NCI-H446 treated with DMSO at 0.1 percent for 48 hours (cell line): ENCODE measurements around the gene PRKG1.
A peak's percentile ranks its signal among the peaks of the same experiment; 100 is the strongest.

Experiments
- DNase-seq: peaks from one replicate; lab custom pipeline; 2025; lab: John Stamatoyannopoulos, UW

PRKG1 gene

DNA sequence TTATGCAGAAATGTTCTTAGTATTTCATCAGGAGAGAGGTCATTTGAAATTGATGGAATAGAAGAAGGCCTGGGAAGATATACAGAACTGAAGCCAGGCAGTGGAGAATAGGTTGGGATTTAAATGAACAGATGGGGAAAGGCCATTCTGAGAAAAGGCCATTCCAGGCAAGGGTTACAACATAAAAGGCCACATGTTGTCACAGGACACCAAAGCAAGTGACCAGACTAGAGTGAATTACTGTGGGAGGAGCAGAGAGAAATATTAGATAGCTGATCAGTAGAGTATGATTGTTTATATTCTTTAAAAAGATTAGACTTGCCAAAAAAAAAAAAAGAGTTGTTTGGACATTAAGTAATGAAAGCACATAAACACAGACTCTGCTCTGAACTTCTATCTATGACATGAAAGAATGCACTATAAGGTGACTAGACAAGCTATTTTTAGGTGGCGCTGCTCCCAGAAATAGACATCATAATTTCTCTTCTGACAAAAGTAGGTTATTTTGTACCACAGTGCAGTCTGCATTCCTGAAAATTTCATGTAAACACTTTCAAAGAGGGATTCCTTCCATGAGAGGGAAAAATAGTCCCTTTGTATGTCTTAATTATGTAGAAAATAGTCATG lies 1184.6 kb downstream of the PRKG1 start:
- no peak for DNase-seq

DNA sequence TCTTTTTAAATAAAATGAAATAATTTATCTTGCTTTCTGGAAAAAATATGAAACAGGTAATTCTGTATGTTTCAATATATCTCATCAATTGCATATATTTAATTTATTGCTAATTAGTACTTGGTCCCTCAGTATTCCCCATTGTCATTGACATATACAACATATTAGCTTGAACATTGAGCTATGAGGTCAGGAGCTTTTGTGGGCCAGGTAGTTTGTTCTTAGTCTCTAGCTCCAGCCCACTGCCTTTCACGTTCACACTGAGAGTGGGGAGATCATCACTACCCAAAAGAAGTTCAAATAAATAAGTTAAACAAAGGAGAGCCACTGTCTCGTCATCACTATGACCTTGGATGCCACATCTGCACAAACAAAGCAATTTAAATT lies 1185.1 kb downstream of the PRKG1 start:
- DNase-seq, result no peak

DNA sequence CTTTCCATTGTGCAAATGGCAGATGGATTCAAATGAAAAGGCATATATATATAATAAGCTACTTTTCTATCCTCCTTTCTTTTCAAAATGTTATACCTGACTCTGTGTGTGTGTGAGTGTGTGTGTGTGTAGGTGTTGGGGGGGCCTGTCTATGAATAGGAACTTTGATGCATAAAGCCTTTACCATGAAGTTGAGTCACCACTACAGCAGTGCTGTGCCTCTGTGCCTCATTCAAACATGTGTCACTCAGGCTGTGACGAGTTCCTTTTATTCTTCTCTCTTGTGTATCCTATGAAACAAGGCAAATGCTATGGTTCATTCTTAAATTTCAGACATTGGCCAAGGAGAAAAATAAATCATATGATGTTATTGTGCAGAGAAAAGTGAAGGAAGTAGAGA lies 1187.1 kb downstream of the PRKG1 start:
- no peak for DNase-seq

DNA sequence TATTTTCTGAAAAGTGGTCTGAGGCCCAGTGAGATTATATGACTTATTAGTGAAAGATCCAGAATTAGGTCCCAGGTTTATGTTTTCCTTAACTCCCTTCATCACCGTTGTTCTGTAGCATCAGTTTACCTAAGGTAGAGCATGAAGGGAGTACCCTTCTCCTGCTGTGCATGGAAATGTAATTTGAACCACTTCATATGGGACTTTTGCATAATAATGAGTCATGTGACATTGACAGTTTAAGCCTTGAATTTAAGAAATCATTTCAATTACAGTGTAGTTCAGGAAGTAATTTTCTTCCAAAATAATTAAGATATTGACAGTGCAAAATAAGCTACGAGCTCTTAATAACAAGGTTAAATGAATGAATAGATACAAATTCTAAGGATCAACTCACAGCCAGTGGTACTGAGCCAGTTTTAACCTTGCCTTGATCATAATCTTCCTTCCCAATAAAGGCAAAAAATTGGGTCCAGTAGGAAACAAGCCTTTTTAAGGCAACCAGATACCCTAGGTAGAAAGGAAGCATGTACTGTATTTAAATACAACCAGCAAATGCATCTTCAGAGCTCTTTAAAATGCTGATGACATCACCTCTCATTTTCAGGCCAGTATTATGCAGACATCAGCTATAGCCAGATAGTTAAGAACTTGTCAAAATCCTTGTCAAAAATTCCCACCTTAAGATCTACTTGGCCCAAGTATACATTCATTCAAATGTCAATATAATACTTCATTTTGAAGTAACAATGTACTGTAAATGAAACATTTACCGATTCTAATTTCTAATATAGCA lies 1191.0 kb downstream of the PRKG1 start:
- no peak for DNase-seq

DNA sequence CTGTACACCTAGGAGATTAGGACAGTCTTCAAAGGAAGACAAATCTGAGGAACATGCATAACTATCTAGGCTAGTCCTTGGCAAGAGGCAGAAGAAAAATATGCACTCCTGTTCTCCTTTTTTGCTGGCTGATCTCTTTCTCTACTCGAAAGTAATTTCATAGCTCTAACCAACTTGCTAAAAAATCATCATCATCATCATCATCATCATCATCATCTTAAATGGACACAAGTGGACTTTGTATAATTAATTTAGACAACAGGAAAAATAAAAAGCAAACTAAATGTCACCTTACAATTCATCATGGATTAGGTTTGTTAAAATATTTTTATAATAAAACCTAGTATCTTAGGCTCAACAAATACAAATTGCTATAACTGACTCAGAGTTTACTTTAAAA lies 1192.6 kb downstream of the PRKG1 start:
- DNase-seq, result no peak

DNA sequence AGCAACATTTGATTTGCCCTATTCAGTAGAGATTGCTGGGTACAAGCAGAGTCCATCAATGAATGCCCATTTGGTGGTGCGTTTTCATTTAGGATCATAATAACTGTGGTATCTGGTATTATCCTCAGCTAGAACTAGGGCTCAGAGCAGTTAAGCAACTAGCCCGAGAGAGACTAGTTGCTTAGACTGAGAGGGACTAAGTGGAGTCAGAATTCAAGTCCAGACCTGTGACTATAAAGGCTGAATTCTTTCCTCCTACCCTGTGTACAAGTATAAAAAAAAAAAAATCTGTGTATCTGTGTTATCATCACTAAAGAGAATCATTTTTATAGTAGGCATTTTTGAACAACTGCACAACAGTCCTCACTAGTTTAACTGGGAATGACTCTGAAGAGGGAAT lies 1194.5 kb downstream of the PRKG1 start:
- DNase-seq, result no peak

DNA sequence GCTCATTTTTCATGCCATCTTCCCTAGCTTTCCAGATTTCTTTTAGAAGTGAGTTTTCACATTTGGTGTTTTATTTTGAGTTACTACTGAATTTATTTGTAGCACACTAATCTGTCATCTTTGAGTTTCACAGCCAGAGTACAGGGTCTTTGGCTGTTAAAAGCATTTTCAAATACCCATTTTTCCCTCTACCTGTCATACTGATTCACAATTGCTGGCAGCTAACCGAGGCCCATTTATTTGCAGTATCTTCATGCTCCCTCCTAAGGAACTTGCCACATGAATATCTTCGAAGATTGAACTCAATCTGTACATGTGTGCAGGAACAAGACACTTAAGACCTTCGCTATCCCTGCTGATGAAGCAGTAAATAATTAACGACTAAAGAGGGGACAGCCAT lies 1194.9 kb downstream of the PRKG1 start:
- DNase-seq, result no peak

DNA sequence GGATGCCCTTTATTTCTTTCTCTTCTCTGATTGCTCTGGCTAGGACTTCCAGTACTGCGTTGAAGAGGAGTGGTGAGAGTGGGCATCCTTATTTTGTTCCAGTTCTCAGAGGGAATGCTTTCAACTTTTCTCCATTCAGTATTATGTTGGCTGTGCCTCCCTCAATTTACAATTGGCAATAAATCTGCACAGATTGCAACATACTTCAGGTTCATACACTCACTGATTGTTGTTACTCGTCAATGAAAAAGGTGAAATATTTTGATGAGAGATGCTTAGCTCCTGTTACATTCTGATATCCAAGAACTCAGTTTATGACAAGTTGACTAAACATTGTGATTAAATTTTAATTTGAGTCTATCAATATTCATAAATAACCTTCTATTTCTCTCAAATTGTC lies 1201.9 kb downstream of the PRKG1 start:
- no peak for DNase-seq

DNA sequence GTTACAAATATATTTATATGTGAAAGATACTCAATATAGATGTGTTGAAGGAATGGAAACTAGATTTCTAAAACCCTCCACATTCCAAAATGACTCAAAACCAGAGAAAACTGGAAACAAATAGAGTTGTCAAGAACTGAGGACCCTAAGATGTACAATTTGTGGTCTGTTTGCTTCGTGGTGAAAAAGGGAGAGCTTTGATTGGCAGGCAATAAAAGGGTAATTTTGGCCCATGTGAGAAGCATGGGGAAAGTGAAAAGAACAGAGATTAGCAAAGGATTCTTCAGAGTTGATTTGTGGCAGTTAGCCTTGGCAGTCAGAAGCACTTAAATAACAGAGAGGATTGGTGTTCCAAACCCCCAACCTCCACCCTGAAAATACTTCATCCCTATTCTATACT lies 1202.7 kb downstream of the PRKG1 start:
- DNase-seq, result no peak

DNA sequence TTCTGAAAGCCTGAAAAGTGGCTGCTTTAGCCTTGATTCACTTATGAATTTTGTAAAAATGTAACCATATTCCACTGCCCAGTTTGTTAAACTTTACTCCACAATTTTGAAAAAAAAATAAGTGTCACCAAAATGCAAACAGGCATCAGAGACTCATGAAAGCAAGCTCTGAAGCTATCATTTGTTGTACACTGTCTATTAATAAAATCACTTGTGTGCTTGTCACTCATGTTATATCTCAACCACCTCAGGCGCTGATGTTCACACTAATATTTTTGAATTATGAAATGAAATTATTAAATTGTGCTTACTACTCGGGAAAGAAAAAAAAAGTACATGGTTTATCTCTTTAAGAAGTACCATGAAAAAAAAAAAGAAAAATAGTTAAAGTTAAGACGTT lies 1205.3 kb downstream of the PRKG1 start:
- no peak for DNase-seq

DNA sequence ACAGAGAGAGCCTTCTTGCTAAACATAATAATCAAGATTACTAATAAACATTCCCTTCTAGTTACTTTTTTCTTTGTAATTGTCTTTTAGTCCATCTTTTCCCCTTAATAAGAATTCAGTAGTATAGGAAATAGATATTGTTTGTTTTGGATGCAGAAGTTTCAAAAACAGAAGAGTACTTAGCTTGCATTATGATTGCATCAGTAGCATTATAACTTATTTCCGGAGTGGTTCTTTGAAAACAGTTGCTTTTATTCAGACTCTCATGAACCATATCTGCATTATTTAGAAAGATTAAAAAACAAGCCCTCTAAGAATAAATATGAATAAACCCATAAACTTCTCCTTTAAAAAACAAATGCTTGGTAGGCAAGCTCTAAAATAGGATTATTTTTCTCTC lies 1205.8 kb downstream of the PRKG1 start:
- DNase-seq, result no peak

DNA sequence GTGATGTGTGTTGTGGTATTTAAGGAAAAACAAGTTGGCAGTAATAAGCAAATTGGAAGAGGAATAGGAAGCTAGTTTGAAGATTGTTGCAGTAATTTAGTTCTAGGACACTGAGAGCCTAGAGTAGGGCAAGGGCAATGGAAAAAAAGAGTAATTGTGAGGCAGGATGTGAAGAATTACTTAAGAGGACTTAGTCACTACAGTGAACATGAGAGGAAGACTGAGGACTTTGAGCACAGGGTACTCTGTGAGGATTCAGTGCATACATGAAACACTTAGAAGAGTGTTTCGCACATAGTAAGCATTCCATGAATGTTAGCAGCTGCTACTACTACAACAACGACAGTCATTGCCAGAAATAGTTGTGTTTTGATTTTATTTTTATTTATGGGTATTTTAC lies 1208.9 kb downstream of the PRKG1 start:
- no peak for DNase-seq

DNA sequence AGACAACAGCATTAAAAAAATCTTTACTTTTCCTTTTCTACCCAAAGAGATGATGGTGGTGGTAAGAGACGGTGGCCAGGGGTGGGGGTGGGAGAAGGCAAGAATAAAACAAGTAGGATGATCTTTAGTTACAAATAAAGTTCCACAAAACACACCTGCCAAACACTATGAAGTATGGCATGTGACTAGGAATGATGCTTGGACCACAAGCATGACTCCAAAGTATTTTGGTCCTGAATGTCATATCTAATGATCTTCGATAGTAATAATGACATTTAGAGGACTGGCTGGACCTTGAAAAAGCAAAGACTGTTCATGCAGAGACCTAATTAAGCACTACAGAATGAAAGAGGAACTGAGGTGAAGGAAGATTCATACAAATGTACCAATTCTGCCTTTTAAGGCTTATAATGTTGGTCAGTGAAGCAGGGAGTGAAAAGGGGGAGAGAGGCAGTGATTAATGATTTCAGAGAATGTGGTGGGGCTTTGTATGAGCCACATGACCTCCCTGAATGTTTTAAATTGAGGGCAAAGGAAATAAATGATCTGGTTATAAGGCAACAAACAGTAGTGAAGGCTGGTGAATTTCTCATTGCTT lies 1210.2 kb downstream of the PRKG1 start:
- DNase-seq, result no peak

DNA sequence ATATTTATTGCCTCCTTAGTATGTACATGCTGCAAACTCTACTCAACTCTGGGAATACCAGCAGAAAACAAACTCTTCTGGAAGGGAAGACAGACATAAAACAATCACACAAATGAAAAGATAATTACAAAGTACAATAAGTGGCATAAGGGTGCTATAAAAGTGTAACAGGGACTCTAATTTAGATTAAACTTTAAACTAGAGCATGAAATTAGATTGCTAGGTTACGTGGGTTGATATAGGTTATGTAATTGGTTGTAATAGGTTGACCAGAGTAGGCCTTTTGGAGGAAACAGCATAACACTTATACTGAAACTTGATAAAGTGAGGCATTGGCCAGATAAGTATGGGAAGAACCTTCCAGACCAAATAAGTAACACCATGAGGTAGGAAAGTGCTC lies 1213.6 kb downstream of the PRKG1 start:
- no peak for DNase-seq

DNA sequence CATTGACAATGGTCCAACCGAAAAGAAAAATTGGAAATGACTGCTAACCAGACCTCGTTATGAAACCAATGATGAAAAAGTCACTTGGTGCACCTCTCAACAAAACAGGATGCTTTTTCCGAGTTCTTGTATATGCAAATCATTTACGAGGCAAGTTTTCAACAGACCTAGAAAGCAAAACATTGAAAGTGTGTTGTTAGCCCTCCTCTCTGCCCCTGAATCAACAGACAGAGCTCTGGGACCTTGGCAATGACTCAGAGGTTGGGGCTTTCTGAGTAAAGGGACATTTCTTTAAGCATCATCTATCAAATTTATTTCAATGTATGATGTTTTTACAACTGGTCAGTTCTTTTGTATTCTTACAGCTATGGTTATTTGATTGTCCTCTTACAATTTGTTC lies 1223.5 kb downstream of the PRKG1 start:
- DNase-seq, result no peak

DNA sequence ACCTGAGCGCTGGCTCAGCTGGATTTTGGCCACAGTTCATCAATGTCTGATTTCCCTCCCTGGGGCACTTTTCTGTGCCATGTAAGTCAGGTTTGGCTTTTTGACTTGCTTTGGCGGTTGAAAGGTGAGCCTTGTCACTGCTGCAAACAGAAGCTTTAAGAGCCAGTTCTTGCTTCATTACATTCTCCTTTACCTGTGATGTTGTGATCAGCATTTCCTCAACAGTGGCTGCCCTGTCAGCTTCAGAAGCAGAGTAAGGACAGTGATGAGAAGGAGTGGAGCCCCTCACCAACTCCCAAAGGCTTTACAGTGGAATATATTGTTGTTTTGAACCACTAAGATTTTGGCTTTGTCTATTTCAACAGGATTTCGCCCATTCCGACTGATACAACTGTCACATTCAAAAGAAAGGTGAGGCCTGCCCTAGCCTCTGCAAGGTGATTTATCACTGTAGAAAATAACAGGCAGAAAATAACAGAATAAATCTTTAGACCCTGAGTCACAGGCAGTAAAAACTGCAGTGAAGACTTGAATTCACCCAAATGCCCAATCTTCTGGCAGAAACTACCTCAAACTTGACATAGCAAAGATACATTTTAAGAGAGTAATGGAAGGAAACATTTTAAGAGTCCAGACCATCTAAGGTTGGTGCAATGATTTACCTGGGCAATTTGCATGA lies 1226.5 kb downstream of the PRKG1 start:
- DNase-seq, result no peak

DNA sequence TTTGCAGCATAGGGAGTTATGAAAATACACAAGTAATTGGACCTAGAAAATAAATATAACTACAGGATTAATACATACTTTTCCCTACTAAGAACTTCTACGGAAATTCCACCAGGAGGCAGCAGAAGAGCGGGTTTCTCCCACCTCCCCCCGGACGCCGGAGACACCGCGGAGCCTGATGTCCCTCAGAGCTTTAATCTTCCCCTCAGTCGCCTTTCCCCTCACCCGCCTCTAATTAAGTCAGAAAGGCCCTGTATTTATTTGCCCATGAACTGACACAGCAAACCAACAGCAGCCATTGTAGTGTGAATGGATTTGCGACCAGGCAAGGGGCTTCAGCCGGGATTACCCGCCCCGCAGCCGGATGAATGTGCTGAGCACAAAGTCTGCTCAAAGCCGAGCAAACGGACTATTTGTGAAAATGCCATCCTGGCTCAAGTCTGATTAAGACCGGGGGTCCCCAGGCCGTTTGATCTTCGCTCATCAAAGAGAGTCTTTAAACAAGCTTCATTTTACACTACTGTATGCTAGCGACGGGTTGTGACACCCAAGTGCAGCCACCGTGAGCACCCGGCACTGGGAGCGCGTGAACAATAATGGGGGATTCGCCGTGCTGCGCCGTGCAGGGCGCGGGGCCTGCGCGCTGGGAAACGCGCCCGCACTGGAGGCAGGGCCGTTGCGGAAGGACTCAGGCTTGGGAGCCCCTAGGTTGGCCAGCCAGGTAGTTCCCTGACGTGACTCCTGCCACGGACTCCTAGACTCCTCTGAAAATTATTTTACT lies 1234.2 kb downstream of the PRKG1 start:
- DNase-seq, result peak; percentile 4

DNA sequence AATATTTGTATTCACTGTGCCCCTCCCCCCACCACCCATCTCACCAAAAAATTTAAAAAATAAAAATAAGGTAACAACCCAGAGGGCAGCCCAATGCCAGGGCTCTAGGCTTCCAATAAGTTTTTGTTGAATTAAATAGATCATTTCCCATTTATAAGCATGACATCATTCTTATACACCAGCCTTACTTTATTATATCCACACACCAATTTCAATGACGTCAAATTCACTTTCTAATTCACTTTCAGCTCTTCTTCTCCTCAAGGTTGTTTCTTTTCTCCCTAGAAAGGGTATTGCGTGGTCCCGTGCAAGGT lies 1238.6 kb downstream of the PRKG1 start:
- no peak for DNase-seq

DNA sequence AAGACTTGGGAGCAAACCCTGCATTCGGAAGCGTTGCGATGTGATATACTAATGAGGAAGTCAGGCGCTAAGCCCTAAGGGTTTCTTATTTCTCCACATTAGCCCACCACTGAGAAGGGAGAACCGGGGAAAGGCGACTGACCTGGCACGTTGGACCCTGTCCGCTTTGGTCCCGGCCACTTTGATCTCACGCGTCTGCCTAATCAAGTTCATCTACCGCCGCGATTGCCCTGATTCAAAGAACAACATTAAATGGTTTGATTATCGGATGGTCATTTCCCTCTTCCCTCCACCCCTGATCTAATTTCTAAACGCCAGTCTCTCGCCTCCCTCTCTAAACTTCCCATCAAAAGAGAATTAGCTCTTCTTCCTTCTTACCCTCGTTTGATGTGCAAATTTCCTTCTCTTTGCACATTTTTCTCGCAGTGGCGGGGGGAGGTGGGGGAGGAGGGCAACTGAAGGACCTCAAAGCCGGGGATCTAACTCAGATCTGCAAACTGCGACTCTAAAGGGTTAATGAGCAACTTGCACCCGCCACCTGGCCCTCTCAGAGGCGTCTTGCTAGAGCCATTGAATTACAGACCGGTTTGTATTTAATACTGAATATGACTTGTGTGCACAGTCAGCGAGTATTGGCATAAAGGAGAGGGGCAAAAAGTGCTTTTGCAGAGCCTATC lies 1239.1 kb downstream of the PRKG1 start:
- DNase-seq, result no peak

DNA sequence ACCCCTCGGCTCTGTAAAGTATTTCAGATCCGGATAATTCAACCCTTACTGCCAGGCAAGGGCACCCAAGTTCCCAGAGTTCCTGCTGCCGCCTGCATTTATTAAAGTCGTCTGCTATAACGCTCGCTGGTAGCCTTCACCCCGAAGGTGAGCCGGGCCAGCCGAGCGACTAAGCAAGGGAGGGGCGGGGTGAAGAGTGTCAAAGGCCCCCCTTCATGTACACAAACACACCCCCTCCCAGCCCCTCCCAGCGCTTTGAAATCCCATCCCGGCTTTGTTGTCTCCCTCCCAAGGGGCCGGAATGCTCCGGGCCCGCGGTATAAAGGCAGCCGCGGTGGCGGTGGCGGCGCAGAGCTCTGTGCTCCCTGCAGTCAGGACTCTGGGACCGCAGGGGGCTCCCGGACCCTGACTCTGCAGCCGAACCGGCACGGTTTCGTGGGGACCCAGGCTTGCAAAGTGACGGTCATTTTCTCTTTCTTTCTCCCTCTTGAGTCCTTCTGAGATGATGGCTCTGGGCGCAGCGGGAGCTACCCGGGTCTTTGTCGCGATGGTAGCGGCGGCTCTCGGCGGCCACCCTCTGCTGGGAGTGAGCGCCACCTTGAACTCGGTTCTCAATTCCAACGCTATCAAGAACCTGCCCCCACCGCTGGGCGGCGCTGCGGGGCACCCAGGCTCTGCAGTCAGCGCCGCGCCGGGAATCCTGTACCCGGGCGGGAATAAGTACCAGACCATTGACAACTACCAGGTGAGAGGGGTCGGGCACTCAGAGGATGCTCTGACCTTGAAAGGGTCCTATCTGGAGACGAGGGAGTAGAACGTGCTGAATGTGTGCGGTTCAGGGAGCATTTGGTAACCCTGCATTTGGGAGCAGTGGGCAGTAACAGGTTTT lies 1239.9 kb downstream of the PRKG1 start, which contains the start of gene DKK1:
Gene DKK1 (plus strand): TSS at position 349 of the 889 bp plus-strand sequence. CDS start 154 bp downstream, at position 503.
- no peak for DNase-seq
